Tibial nerve (tissue), 4 donors: Measurements from ENCODE around the gene ANKRD30B.
"Not testable (repeated sequence)": the region's sequence is repeated elsewhere in the genome, so short reads cannot be mapped to it uniquely, and the experiment has no call there.

Source experiments
- CTCF ChIP-seq, 5 experiments: fragments of 200-600 bp in 3 of 5; fragments of 450-650 bp in 2 of 5; sonication (generic) in 3 of 5; IDR thresholded peaks; one replicate each; pipeline ENCODE4 v1.5.1; 2016 to 2019; ENCODE audit warnings: antibody characterized with exemption in 5 of 5, mild to moderate bottlenecking in 3 of 5, moderate library complexity in 2 of 5
- EP300 ChIP-seq, 2 donors: sonication (generic); formaldehyde crosslinking; IDR thresholded peaks; one replicate each; pipeline ENCODE4 v1.6.1; 2017; ENCODE audit warnings: antibody characterized with exemption in 2 of 2, mild to moderate bottlenecking in 1 of 2
- POLR2A ChIP-seq, 2 donors: fragments of 450-650 bp; IDR thresholded peaks; one replicate each; pipeline ENCODE4 v1.6.1; 2017; ENCODE audit warnings: antibody characterized with exemption in 2 of 2, mild to moderate bottlenecking in 2 of 2, moderate library complexity in 2 of 2

DNA sequence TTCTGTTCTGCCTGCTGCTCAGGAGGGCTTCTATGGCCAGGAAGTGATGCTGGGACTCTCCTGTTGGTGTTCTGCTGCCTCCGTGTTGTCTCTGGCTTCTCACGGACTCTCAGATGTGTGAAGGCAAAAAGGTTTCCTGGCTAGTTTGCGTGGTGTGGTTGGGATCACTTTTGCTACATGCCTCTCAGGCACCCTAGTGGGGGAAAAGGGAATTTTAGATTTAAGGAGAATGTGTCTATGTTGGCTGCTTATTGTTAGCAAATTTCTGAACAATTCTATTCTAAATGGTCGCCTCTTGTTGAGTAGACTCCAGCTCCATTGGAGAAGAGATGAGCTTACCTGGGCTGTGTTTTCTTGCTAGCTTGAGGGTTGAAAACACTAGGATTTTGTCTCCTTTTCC is 120.9 kb downstream of the ANKRD30B start:
- not testable (repeated sequence) for TF ChIP-seq CTCF, POLR2A, EP300 (IDR thresholded peaks at IDR 0.05)
